HG03521 (cell line): ENCODE results near the gene NUBP2.

Source experiments
- ATAC-seq: cut with Tn5 transposase; IDR thresholded peaks from one replicate; pipeline ENCODE4 v1.9.1; 2021; ENCODE audit warnings: mild to moderate bottlenecking, moderate library complexity; ENCODE audit not compliant: unreplicated experiment

The NUBP2 gene

GRCh38 chr16:1782408-1783264 lies at the start of gene NUBP2, which contains the start of gene SPSB3:
Gene NUBP2 (plus strand): TSS chr16:1782960. CDS start chr16:1783021, 61 bp downstream.
Gene SPSB3 (minus strand): TSS chr16:1782571. CDS start chr16:1781483, 1,088 bp downstream.
- ATAC-seq, result peak; percentile 87

GRCh38 chr16:1734123-1734522 lies 48.6 kb upstream of the NUBP2 start:
- ATAC-seq, result no peak

GRCh38 chr16:1734816-1735215 lies 47.9 kb upstream of the NUBP2 start:
- no peak for ATAC-seq

GRCh38 chr16:1740234-1740633 lies 42.5 kb upstream of the NUBP2 start:
- no peak for ATAC-seq

- ATAC-seq, result no peak
Observed at GRCh38 chr16:1740781-1741490, 41.8 kb upstream of the NUBP2 start.

GRCh38 chr16:1741553-1742165 lies 41.1 kb upstream of the NUBP2 start:
- no peak for ATAC-seq

GRCh38 chr16:1743376-1744337 lies 39.1 kb upstream of the NUBP2 start:
- ATAC-seq, result no peak

- ATAC-seq, result no peak
Observed at GRCh38 chr16:1744338-1744840, 38.4 kb upstream of the NUBP2 start.

- no peak for ATAC-seq
Observed at GRCh38 chr16:1745181-1745899, 37.4 kb upstream of the NUBP2 start.

- no peak for ATAC-seq
Observed at GRCh38 chr16:1745900-1746692, 36.7 kb upstream of the NUBP2 start.

- no peak for ATAC-seq
Observed at GRCh38 chr16:1746693-1747195, 36.0 kb upstream of the NUBP2 start.

GRCh38 chr16:1747934-1748333 lies 34.8 kb upstream of the NUBP2 start:
- no peak for ATAC-seq

- no peak for ATAC-seq
Observed at GRCh38 chr16:1749152-1750117, 33.3 kb upstream of the NUBP2 start.

GRCh38 chr16:1751946-1752345 lies 30.8 kb upstream of the NUBP2 start:
- ATAC-seq, result no peak

GRCh38 chr16:1752853-1753252 lies 29.9 kb upstream of the NUBP2 start:
- ATAC-seq, result no peak

- no peak for ATAC-seq
Observed at GRCh38 chr16:1754204-1754603, 28.6 kb upstream of the NUBP2 start.

GRCh38 chr16:1757714-1758461 lies 24.9 kb upstream of the NUBP2 start:
- ATAC-seq, result no peak
